Fibroblast of lung (primary cell): Measurements from ENCODE around the gene FIS1. TPM values are rescaled to one million over a fixed set of nuclear protein-coding genes. Genes with fewer than 3 reads are reported as not detected.

Experiments
- DNase-seq, 2 donors: peaks; one replicate each; pipeline versions ENCODE4 v3.0.0 to v3.0.0-alpha.2; 2010; ENCODE audit warnings: low read depth in 2 of 2
- H2AFZ ChIP-seq: 2 replicates; pipeline ENCODE4 v1.5.1; 2012; ENCODE audit warnings: low read length, control low read depth, inconsistent platforms
- H3K27ac ChIP-seq: 2 replicates; pipeline ENCODE4 v1.5.1; 2011; ENCODE audit warnings: low read length, control low read depth; ENCODE audit not compliant: insufficient read depth
- H3K27me3 ChIP-seq: 2 replicates; pipeline ENCODE4 v1.5.1; 2011; ENCODE audit warnings: mild to moderate bottlenecking, low read length; ENCODE audit not compliant: control insufficient read depth, insufficient read depth
- H3K36me3 ChIP-seq: 2 replicates; pipeline ENCODE4 v1.5.1; 2011; ENCODE audit warnings: low read length; ENCODE audit not compliant: control insufficient read depth, insufficient read depth
- H3K4me1 ChIP-seq: 2 replicates; pipeline ENCODE4 v1.5.1; 2011; ENCODE audit warnings: low read length; ENCODE audit not compliant: control insufficient read depth, insufficient read depth; ENCODE audit errors: extremely low read depth
- H3K4me2 ChIP-seq: 2 replicates; pipeline ENCODE4 v1.5.1; 2011; ENCODE audit warnings: low read length, control low read depth; ENCODE audit not compliant: insufficient read depth; ENCODE audit errors: extremely low read depth
- H3K4me3 ChIP-seq, 4 experiments: fragments of 200-600 bp in 1 of 4; sonication (generic) in 1 of 4; replicated peaks in 1 of 4; 2 replicates each; pipeline ENCODE4 v1.5.1; 2011 to 2016; ENCODE audit warnings: low read length in 4 of 4, low read depth in 3 of 4, mild to moderate bottlenecking in 3 of 4, control low read depth in 2 of 4, inconsistent platforms in 1 of 4, mixed read lengths in 1 of 4; ENCODE audit not compliant: insufficient read depth in 1 of 4; ENCODE audit errors: control extremely low read depth in 1 of 4
- H3K79me2 ChIP-seq: 2 replicates; pipeline ENCODE4 v1.5.1; 2012; ENCODE audit warnings: mild to moderate bottlenecking, low read length, inconsistent platforms; ENCODE audit not compliant: control insufficient read depth, insufficient read depth
- H3K9ac ChIP-seq: 2 replicates; pipeline ENCODE4 v1.5.1; 2011; ENCODE audit warnings: mild to moderate bottlenecking, low read length, control low read depth; ENCODE audit not compliant: insufficient read depth
- H3K9me3 ChIP-seq: 2 replicates; pipeline ENCODE4 v1.5.1; 2012; ENCODE audit warnings: low read depth, low read length; ENCODE audit not compliant: control insufficient read depth, insufficient read depth
- H4K20me1 ChIP-seq: 2 replicates; pipeline ENCODE4 v1.5.1; 2011; ENCODE audit warnings: low read length; ENCODE audit not compliant: control insufficient read depth, insufficient read depth; ENCODE audit errors: extremely low read depth
- EZH2 ChIP-seq: IDR thresholded peaks from 2 replicates; pipeline ENCODE4 v1.5.1; 2012; ENCODE audit warnings: low read length, control low read depth, mild to moderate bottlenecking; ENCODE audit errors: missing control alignments
- polyA plus RNA-seq, 2 donors: library from polyadenylated mRNA; depleted of rRNA in 1 of 2; stranded (reverse) in 1 of 2; unstranded in 1 of 2; fragments of >200 nt; gene quantifications; 2 replicates each; pipeline ENCODE4 v1.2.1, GENCODE V29; 2011 to 2012; ENCODE audit warnings: missing spikeins in 1 of 2
- total RNA-seq: library from RNA; depleted of rRNA; stranded (reverse); fragments of >200 nt; gene quantifications from 2 replicates; pipeline ENCODE4 v1.2.1, GENCODE V29; 2014
- TF ChIP-seq, protein P1 (sequence below), 2 donors: IDR thresholded peaks in 1 of 2; conservative IDR thresholded peaks in 1 of 2; 1 replicate in 1 of 2; 2 replicates in 1 of 2; pipeline ENCODE4 v1.5.1; 2011 to 2012; ENCODE audit warnings: low read length in 2 of 2, control low read depth in 1 of 2, inconsistent platforms in 1 of 2, low read depth in 1 of 2, mild to moderate bottlenecking in 1 of 2

The FIS1 gene
- total and polyA plus RNA-seq, 2 donors (not counting 1 experiment from before 2014, with no cell fraction given) = 169 to 297 TPM

DNA sequence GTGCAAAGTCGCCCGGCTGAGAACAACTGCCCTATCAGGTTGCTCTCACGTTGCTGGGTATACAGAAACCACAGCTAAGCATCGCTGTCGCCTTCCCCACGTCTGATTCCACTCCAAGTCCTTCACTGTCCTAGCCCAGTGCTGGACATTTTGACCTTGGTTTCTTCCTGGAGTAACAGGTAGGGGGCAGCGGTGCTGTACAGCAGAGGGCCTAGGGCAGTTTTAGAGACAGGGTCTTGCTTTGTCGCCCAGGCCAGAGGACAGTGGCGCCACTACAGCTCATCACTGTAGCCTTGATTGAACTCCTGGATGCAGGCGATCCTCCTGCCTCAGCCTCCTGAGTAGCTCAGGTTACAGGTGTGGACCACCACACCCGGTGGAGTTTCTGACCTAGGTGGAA lies 9.8 kb downstream of the FIS1 start:
- Histone ChIP-seq H3K4me1 (peaks cover 10% of the 10 kb centered on the region), H4K20me1 (no peaks in the 10 kb centered on the region), H3K4me3 (no peak overlapping the region), H3K79me2 (no peaks in the 10 kb centered on the region), H3K9ac (no peak overlapping the region), H3K36me3 (peaks cover 14% of the 10 kb centered on the region), H3K4me2 (no peak overlapping the region), H3K27me3 (no peaks in the 10 kb centered on the region), H3K9me3 (no peaks in the 10 kb centered on the region), H3K27ac (no peak overlapping the region), H2AFZ (no peak overlapping the region)
- DNase-seq = no peak
- TF ChIP-seq, protein P1, sequence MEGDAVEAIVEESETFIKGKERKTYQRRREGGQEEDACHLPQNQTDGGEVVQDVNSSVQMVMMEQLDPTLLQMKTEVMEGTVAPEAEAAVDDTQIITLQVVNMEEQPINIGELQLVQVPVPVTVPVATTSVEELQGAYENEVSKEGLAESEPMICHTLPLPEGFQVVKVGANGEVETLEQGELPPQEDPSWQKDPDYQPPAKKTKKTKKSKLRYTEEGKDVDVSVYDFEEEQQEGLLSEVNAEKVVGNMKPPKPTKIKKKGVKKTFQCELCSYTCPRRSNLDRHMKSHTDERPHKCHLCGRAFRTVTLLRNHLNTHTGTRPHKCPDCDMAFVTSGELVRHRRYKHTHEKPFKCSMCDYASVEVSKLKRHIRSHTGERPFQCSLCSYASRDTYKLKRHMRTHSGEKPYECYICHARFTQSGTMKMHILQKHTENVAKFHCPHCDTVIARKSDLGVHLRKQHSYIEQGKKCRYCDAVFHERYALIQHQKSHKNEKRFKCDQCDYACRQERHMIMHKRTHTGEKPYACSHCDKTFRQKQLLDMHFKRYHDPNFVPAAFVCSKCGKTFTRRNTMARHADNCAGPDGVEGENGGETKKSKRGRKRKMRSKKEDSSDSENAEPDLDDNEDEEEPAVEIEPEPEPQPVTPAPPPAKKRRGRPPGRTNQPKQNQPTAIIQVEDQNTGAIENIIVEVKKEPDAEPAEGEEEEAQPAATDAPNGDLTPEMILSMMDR (conservative IDR thresholded peaks at IDR 0.05 in 1 of 2, IDR thresholded peaks at IDR 0.05 in 1 of 2; ENCODE audit: low read depth in 1 of 2, low read length in 2 of 2) = peak in 1 of 2 donors; percentile 19
- TF ChIP-seq EZH2 = no peak

DNA sequence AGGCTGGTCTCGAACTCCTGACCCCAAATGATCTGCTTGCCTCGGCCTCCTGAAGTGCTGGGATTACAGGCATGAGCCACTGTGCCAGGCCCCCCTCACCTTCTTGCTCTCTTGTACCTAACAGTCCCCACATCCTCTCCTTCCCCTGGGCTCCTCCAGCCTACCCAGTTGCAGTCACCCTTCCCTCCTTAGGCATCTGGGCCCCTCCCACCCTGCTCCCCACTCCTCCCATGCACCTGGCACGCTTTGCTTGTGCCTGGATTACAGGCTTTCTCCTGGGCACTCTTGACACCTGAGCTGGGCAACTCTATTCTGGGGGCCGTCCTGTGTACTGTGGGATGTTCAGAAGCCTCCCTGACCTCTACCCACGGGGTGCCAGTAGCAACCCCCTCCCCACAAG lies 10.2 kb downstream of the FIS1 start:
- Histone ChIP-seq H2AFZ (no peak overlapping the region), H3K4me3 (no peak overlapping the region), H3K27ac (no peak overlapping the region), H3K79me2 (no peaks in the 10 kb centered on the region), H3K9ac (no peak overlapping the region), H3K4me2 (no peak overlapping the region), H3K4me1 (peaks cover 10% of the 10 kb centered on the region), H3K9me3 (no peaks in the 10 kb centered on the region), H4K20me1 (no peaks in the 10 kb centered on the region), H3K27me3 (no peaks in the 10 kb centered on the region), H3K36me3 (peaks cover 14% of the 10 kb centered on the region)
- DNase-seq = no peak
- TF ChIP-seq EZH2 = no peak
- TF ChIP-seq, protein P1 (conservative IDR thresholded peaks at IDR 0.05 in 1 of 2, IDR thresholded peaks at IDR 0.05 in 1 of 2; ENCODE audit: low read depth in 1 of 2, low read length in 2 of 2) = no peak

DNA sequence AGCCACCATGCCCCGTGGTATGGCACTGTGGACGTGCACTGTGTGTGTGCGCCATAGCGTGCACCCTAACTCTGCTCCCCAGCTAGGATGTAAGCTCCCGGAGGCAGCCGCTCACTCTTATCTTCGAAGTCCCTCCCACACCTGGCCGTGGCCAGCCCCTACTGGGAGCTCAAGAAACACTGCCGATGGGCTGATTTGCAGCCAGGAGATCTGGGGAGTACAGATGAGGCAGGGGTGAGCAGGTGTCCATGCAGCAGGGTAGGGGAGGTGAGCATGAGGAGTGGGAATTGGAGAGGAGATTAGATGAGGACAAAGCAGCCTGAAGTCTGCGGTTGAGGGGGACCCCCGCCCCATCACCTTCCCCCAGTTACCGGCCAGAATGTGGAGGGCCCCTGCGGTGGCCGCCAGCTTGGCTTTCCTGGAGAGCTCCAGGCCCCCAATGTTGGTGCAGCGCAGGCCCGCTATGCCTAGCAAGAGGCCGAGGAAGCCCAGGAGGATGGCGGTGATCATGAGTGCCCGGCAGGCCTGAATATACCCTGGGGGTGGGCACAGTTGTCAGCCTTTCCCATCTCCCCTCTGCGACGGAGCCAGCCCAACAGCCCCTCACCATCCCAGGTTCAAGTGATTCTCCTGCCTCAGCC lies 10.9 kb downstream of the FIS1 start:
- no peak overlapping the region for H3K4me2 ChIP-seq
- peaks cover 10% of the 10 kb centered on the region for H3K36me3 ChIP-seq
- H3K4me1 ChIP-seq = peaks cover 10% of the 10 kb centered on the region
- H3K9ac ChIP-seq = no peak overlapping the region
- no peaks in the 10 kb centered on the region for H4K20me1 ChIP-seq
- H3K27ac ChIP-seq = no peak overlapping the region
- no peak for DNase-seq
- H3K4me3 ChIP-seq = no peak overlapping the region
- H3K27me3 ChIP-seq = no peaks in the 10 kb centered on the region
- no peak overlapping the region for H2AFZ ChIP-seq
- no peaks in the 10 kb centered on the region for H3K9me3 ChIP-seq
- TF ChIP-seq, protein P1 (conservative IDR thresholded peaks at IDR 0.05 in 1 of 2, IDR thresholded peaks at IDR 0.05 in 1 of 2; ENCODE audit: low read depth in 1 of 2, low read length in 2 of 2) = no peak
- TF ChIP-seq EZH2 = no peak
- no peaks in the 10 kb centered on the region for H3K79me2 ChIP-seq
